CD14-positive monocyte (primary cell): Measurements from ENCODE around the gene FGF14. TPM values are rescaled to one million over a fixed set of nuclear protein-coding genes. Genes with fewer than 3 reads are reported as not detected.

Experiments used
- DNase-seq, 3 donors: peaks; one replicate each; pipeline ENCODE4 v3.0.0-alpha.2; 2011 to 2022
- H2AFZ ChIP-seq: 2 replicates; pipeline ENCODE4 v1.6.0; 2012; ENCODE audit warnings: mild to moderate bottlenecking, low read depth, low read length, inconsistent platforms; ENCODE audit not compliant: insufficient read depth, poor library complexity, severe bottlenecking
- H3K27ac ChIP-seq, 2 donors: 1 replicate in 1 of 2; 2 replicates in 1 of 2; pipeline ENCODE4 v1.5.1; 2012 to 2013; ENCODE audit warnings: low read length in 2 of 2, control low read depth in 1 of 2, inconsistent platforms in 1 of 2, low read depth in 1 of 2, mild to moderate bottlenecking in 1 of 2
- H3K27me3 ChIP-seq, 2 donors: one replicate each; pipeline versions ENCODE4 v1.6.0 to v1.6.1; 2011 to 2013; ENCODE audit warnings: low read length in 2 of 2; ENCODE audit not compliant: control insufficient read depth in 2 of 2, insufficient read depth in 2 of 2
- H3K36me3 ChIP-seq, 2 donors: replicated peaks in 1 of 2; 1 replicate in 1 of 2; 2 replicates in 1 of 2; pipeline versions ENCODE4 v1.5.1 to v1.6.1; 2012 to 2013; ENCODE audit warnings: low read length in 2 of 2, control low read depth in 1 of 2, inconsistent platforms in 1 of 2, mild to moderate bottlenecking in 1 of 2; ENCODE audit not compliant: insufficient read depth in 2 of 2, control insufficient read depth in 1 of 2
- H3K4me1 ChIP-seq, 2 donors: 1 replicate in 1 of 2; 2 replicates in 1 of 2; pipeline versions ENCODE4 v1.5.1 to v1.6.1; 2012 to 2013; ENCODE audit warnings: low read length in 2 of 2, control low read depth in 1 of 2, inconsistent platforms in 1 of 2, mild to moderate bottlenecking in 1 of 2, moderate library complexity in 1 of 2; ENCODE audit not compliant: insufficient read depth in 2 of 2, control insufficient read depth in 1 of 2
- H3K4me2 ChIP-seq: replicated peaks from 2 replicates; pipeline ENCODE3; 2012; ENCODE audit warnings: low read length, moderate library complexity, mild to moderate bottlenecking; ENCODE audit not compliant: poor library complexity, severe bottlenecking; ENCODE audit errors: extremely low read depth
- H3K4me3 ChIP-seq, 3 experiments: fragments of 200-600 bp in 1 of 3; sonication (generic) in 1 of 3; replicated peaks in 1 of 3; 1 replicate in 2 of 3; 2 replicates in 1 of 3; pipeline ENCODE4 v1.5.1; 2011 to 2013; ENCODE audit warnings: low read length in 3 of 3, mild to moderate bottlenecking in 3 of 3, control low read depth in 2 of 3, low read depth in 2 of 3, inconsistent platforms in 1 of 3, moderate library complexity in 1 of 3
- H3K79me2 ChIP-seq: 2 replicates; pipeline ENCODE4 v1.6.0; 2012; ENCODE audit warnings: mild to moderate bottlenecking, control low read depth, inconsistent platforms, low read length, moderate library complexity; ENCODE audit not compliant: insufficient read depth
- H3K9ac ChIP-seq: 2 replicates; pipeline ENCODE4 v1.6.0; 2017; ENCODE audit warnings: low read length, mild to moderate bottlenecking; ENCODE audit not compliant: insufficient read depth, poor library complexity, severe bottlenecking
- H3K9me3 ChIP-seq, 2 donors: replicated peaks in 1 of 2; 1 replicate in 1 of 2; 2 replicates in 1 of 2; pipeline versions ENCODE4 v1.5.1 to v1.6.1; 2012 to 2013; ENCODE audit warnings: low read length in 2 of 2, control low read depth in 1 of 2; ENCODE audit not compliant: control insufficient read depth in 1 of 2, insufficient read depth in 1 of 2
- H4K20me1 ChIP-seq: 2 replicates; pipeline ENCODE4 v1.6.0; 2012; ENCODE audit warnings: mild to moderate bottlenecking, low read length, control low read depth, moderate library complexity; ENCODE audit not compliant: insufficient read depth
- H3K27ac Mint-ChIP-seq, 7 donors: one replicate each; pipeline ENCODE4 v1.8.0; 2020; ENCODE audit warnings: mild to moderate bottlenecking in 7 of 7, mixed read lengths in 7 of 7, moderate library complexity in 6 of 7, inconsistent platforms in 2 of 7
- H3K27me3 Mint-ChIP-seq, 3 donors: one replicate each; pipeline ENCODE4 v1.8.0; 2021 to 2022; ENCODE audit warnings: low read depth in 3 of 3, mild to moderate bottlenecking in 3 of 3, mixed read lengths in 3 of 3, moderate library complexity in 3 of 3, inconsistent platforms in 1 of 3
- H3K36me3 Mint-ChIP-seq, 2 donors: one replicate each; pipeline ENCODE4 v1.8.0; 2020; ENCODE audit warnings: mixed read lengths in 2 of 2, inconsistent platforms in 1 of 2, mild to moderate bottlenecking in 1 of 2
- H3K4me1 Mint-ChIP-seq: one replicate; pipeline ENCODE4 v1.8.0; 2020; ENCODE audit warnings: mild to moderate bottlenecking, mixed read lengths
- H3K4me3 Mint-ChIP-seq, 2 donors: one replicate each; pipeline ENCODE4 v1.8.0; 2020; ENCODE audit warnings: mild to moderate bottlenecking in 2 of 2, mixed read lengths in 2 of 2, moderate library complexity in 1 of 2
- H3K9me3 Mint-ChIP-seq, 7 donors: one replicate each; pipeline ENCODE4 v1.8.0; 2020 to 2022; ENCODE audit warnings: mixed read lengths in 7 of 7, mild to moderate bottlenecking in 6 of 7, moderate library complexity in 6 of 7, inconsistent platforms in 2 of 7
- WGBS: methylation state at CpG from one replicate; pipeline ENCODE4 v1.1.5; 2013; ENCODE audit warnings: missing lambda C conversion rate; ENCODE audit not compliant: insufficient coverage; 5-methylcytosine and 5-hydroxymethylcytosine counted together
- intact Hi-C, 2 donors: fragments of 100-400 bp; cut with micrococcal nuclease; formaldehyde crosslinking; loops; one replicate each; pipeline versions ENCODE4 v1.15.0 to v1.15.1; 2023
- polyA plus RNA-seq, 3 donors: library from polyadenylated mRNA; depleted of rRNA in 1 of 3; unstranded in 2 of 3; stranded (reverse) in 1 of 3; fragments of 300-500 nt in 2 of 3; fragments of >200 nt in 1 of 3; fragmentation: Illumina TruSeq in 2 of 3; gene quantifications; 1 replicate in 2 of 3; 2 replicates in 1 of 3; pipeline ENCODE4 v1.2.3, GENCODE V29; 2012 to 2021
- TF ChIP-seq, protein P1 (sequence below): fragments of 200-600 bp; IDR thresholded peaks from one replicate; pipeline ENCODE4 v1.8.0; 2022; ENCODE audit warnings: antibody characterized with exemption, mild to moderate bottlenecking

FGF14 gene
- polyA plus RNA-seq, 3 donors = not detected

DNA sequence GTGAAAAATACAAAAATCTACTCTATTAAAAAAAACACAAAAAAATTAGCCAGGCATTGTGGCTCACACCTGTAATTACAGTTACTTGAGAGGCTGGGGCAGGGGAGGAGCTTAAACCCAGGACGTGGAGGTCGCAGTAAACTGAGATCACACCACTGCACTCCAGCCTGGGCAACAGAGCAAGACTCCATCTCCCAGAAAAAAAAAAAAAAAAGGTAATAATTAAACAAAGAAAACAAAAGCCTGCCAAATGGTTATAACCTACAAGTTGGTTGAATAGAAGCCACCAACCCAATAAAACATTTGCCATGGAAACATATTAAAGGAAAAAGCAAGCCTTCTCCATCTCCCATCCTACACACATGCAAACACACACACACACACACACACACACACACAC lies 694.2 kb downstream of the FGF14 start:
- Histone ChIP-seq H3K4me2 (no peak overlapping the region), H3K36me3 (no peaks in the 10 kb centered on the region), H3K27me3 (no peaks in the 10 kb centered on the region), H3K9me3 (no peaks in the 10 kb centered on the region), H3K79me2 (no peaks in the 10 kb centered on the region), H4K20me1 (no peaks in the 10 kb centered on the region), H2AFZ (no peak overlapping the region), H3K4me3 (no peak overlapping the region), H3K27ac (no peak overlapping the region), H3K4me1 (peaks cover 10 to 17% of the 10 kb centered on the region in 2 donors), H3K9ac (no peak overlapping the region)
- Mint-ChIP-seq H3K9me3 (peaks cover 0 to 5% (median 0%) of the 10 kb centered on the region in 7 donors), H3K36me3 (no peaks in the 10 kb centered on the region), H3K27me3 (peaks cover 0 to 2% (median 1%) of the 10 kb centered on the region in 3 donors), H3K4me1 (peaks cover 19% of the 10 kb centered on the region), H3K4me3 (no peak overlapping the region), H3K27ac (peak overlapping the region in 1 of 7 donors; percentile 9)
- no CpG with 5 or more reads among the region's 2 CpGs for WGBS
- DNase-seq = no peak
- TF ChIP-seq, protein P1, sequence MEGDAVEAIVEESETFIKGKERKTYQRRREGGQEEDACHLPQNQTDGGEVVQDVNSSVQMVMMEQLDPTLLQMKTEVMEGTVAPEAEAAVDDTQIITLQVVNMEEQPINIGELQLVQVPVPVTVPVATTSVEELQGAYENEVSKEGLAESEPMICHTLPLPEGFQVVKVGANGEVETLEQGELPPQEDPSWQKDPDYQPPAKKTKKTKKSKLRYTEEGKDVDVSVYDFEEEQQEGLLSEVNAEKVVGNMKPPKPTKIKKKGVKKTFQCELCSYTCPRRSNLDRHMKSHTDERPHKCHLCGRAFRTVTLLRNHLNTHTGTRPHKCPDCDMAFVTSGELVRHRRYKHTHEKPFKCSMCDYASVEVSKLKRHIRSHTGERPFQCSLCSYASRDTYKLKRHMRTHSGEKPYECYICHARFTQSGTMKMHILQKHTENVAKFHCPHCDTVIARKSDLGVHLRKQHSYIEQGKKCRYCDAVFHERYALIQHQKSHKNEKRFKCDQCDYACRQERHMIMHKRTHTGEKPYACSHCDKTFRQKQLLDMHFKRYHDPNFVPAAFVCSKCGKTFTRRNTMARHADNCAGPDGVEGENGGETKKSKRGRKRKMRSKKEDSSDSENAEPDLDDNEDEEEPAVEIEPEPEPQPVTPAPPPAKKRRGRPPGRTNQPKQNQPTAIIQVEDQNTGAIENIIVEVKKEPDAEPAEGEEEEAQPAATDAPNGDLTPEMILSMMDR = no peak
- intact Hi-C loops = no loop called here

DNA sequence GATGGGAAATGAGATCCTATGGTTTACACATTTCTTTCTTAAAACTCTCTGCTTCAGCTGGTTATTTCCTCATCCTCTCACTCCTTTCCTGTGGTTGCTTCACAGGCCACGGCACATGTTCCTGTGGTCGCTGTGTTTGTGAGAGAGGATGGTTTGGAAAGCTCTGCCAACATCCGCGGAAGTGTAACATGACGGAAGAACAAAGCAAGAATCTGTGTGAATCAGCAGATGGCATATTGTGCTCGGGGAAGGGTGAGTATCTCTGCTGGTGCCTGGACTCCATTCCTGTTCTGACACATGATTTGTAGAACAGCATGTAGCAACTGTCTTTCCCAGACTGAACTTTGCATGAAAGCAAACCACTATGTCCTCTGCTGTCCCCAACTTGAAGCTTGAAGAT lies 695.2 kb downstream of the FGF14 start:
- Histone ChIP-seq H3K79me2 (no peaks in the 10 kb centered on the region), H4K20me1 (no peaks in the 10 kb centered on the region), H3K9me3 (no peaks in the 10 kb centered on the region), H2AFZ (peak overlapping the region; percentile 43), H3K36me3 (no peaks in the 10 kb centered on the region), H3K4me1 (peaks cover 10 to 17% of the 10 kb centered on the region in 2 donors), H3K27me3 (no peaks in the 10 kb centered on the region), H3K9ac (no peak overlapping the region), H3K4me2 (peak overlapping the region; percentile 41), H3K27ac (peak overlapping the region in 1 of 2 donors; percentile 16), H3K4me3 (no peak overlapping the region)
- Mint-ChIP-seq H3K4me1 (peaks cover 19% of the 10 kb centered on the region), H3K27me3 (peaks cover 0 to 2% (median 1%) of the 10 kb centered on the region in 3 donors), H3K27ac (peak overlapping the region; percentile 7 to 83 (median 68)), H3K4me3 (peak overlapping the region in 1 of 2 donors; percentile 70), H3K9me3 (peaks cover 0 to 5% (median 0%) of the 10 kb centered on the region in 7 donors), H3K36me3 (no peaks in the 10 kb centered on the region)
- TF ChIP-seq, protein P1 = no peak
- 0% methylated on average over 3 of the region's 6 CpGs for WGBS
- peak; percentile 20 to 74 (median 56) for DNase-seq
- intact Hi-C loops = no loop called here
